Smooth muscle cell (in vitro differentiated cells): ENCODE results near the gene NTRK2. TPM values are rescaled to one million over a fixed set of nuclear protein-coding genes. Genes with fewer than 3 reads are reported as not detected.

Experiments used
- DNase-seq: peaks from one replicate; lab custom pipeline; 2025; ENCODE audit not compliant: unreplicated experiment; lab: John Stamatoyannopoulos, UW
- H2AFZ ChIP-seq: fragments of 200-600 bp; sonication (generic); 2 replicates; pipeline ENCODE4 v1.6.0; 2016; ENCODE audit warnings: antibody characterized with exemption, low read depth, mild to moderate bottlenecking
- H3F3A ChIP-seq: fragments of 200-600 bp; sonication (generic); 2 replicates; pipeline ENCODE4 v1.6.0; 2017; ENCODE audit warnings: antibody characterized with exemption, low read depth
- H3K27ac ChIP-seq: fragments of 200-600 bp; sonication (generic); 2 replicates; pipeline ENCODE4 v1.5.1; 2016; ENCODE audit warnings: low read depth, mild to moderate bottlenecking
- H3K27me3 ChIP-seq: fragments of 200-600 bp; sonication (generic); 2 replicates; pipeline ENCODE4 v1.6.1; 2016; ENCODE audit warnings: low read depth, mild to moderate bottlenecking
- H3K36me3 ChIP-seq: fragments of 200-600 bp; sonication (generic); 2 replicates; pipeline ENCODE4 v1.5.1; 2016; ENCODE audit warnings: low read depth
- H3K4me1 ChIP-seq: fragments of 200-600 bp; sonication (generic); 2 replicates; pipeline ENCODE4 v1.5.1; 2016; ENCODE audit warnings: low read depth
- H3K4me2 ChIP-seq: fragments of 200-600 bp; sonication (generic); 2 replicates; pipeline ENCODE4 v1.6.0; 2016; ENCODE audit warnings: mild to moderate bottlenecking
- H3K4me3 ChIP-seq: fragments of 200-600 bp; sonication (generic); 2 replicates; pipeline ENCODE4 v1.5.1; 2016; ENCODE audit warnings: mild to moderate bottlenecking
- H3K79me2 ChIP-seq: fragments of 200-600 bp; sonication (generic); 2 replicates; pipeline ENCODE4 v1.6.0; 2016; ENCODE audit warnings: low read depth, mild to moderate bottlenecking
- H3K9ac ChIP-seq: fragments of 200-600 bp; sonication (generic); 2 replicates; pipeline ENCODE4 v1.6.0; 2016; ENCODE audit warnings: low read depth
- H3K9me3 ChIP-seq: fragments of 200-600 bp; sonication (generic); replicated peaks from 2 replicates; pipeline ENCODE4 v1.5.1; 2016; ENCODE audit warnings: low read depth
- H4K20me1 ChIP-seq: fragments of 200-600 bp; sonication (generic); 2 replicates; pipeline ENCODE4 v1.6.0; 2016; ENCODE audit warnings: low read depth
- CTCF ChIP-seq: fragments of 200-600 bp; sonication (generic); IDR thresholded peaks from 2 replicates; pipeline ENCODE4 v1.5.1; 2017; ENCODE audit warnings: borderline replicate concordance, mild to moderate bottlenecking, antibody characterized with exemption; ENCODE audit not compliant: insufficient read depth, poor library complexity, severe bottlenecking
- WGBS: methylation state at CpG from one replicate; pipeline ENCODE4 v1.1.7; 2016; ENCODE audit warnings: low lambda C conversion rate; 5-methylcytosine and 5-hydroxymethylcytosine counted together
- polyA plus RNA-seq: library from polyadenylated mRNA; unstranded; fragments of >200 nt; fragmentation: Nextera tagmentation; extraction: Ambion mirVana; gene quantifications from 2 replicates; pipeline ENCODE4 v1.2.1, GENCODE V29; 2016
- total RNA-seq: library from RNA; depleted of rRNA; stranded (reverse); fragments of >200 nt; gene quantifications from 2 replicates; pipeline ENCODE4 v1.2.3, GENCODE V29; 2014

The NTRK2 gene
- total and polyA plus RNA-seq, 2 experiments from 2014 or later = 1.7 to 3.9 TPM

- DNase-seq = no peak
- WGBS = 84% methylated on average over 8 of the region's 8 CpGs
Observed at GRCh38 chr9:84823421-84824271, 154.1 kb downstream of the NTRK2 start.

GRCh38 chr9:84827216-84827765 is 157.8 kb downstream of the NTRK2 start:
- 90% methylated on average over 4 of the region's 4 CpGs for WGBS
- TF ChIP-seq CTCF = no peak
- no peak overlapping the region for H3K27ac ChIP-seq
- no peaks in the 10 kb centered on the region for H3F3A ChIP-seq
- H3K9ac ChIP-seq = no peak overlapping the region
- no peaks in the 10 kb centered on the region for H3K36me3 ChIP-seq
- H3K9me3 ChIP-seq = no peaks in the 10 kb centered on the region
- no peak overlapping the region for H3K4me3 ChIP-seq
- no peak overlapping the region for H2AFZ ChIP-seq
- no peak for DNase-seq
- no peak overlapping the region for H3K4me2 ChIP-seq
- H4K20me1 ChIP-seq = no peaks in the 10 kb centered on the region
- H3K27me3 ChIP-seq = peaks cover 91% of the 10 kb centered on the region
- H3K4me1 ChIP-seq = no peaks in the 10 kb centered on the region
- H3K79me2 ChIP-seq = no peaks in the 10 kb centered on the region

More at GRCh38 chr9:84823421-84824271, 154.1 kb downstream of the NTRK2 start:
- no peaks in the 10 kb centered on the region for H4K20me1 ChIP-seq
- H3K9me3 ChIP-seq = no peaks in the 10 kb centered on the region
- no peak overlapping the region for H3K27ac ChIP-seq
- no peak overlapping the region for H3K9ac ChIP-seq
- no peak overlapping the region for H3K4me2 ChIP-seq
- H3K36me3 ChIP-seq = no peaks in the 10 kb centered on the region
- peaks cover 7% of the 10 kb centered on the region for H3K4me1 ChIP-seq
- no peak overlapping the region for H2AFZ ChIP-seq
- peaks cover 87% of the 10 kb centered on the region for H3K27me3 ChIP-seq
- no peaks in the 10 kb centered on the region for H3F3A ChIP-seq
- no peak for TF ChIP-seq CTCF
- no peak overlapping the region for H3K4me3 ChIP-seq
- no peaks in the 10 kb centered on the region for H3K79me2 ChIP-seq

GRCh38 chr9:84828046-84828445 is 158.5 kb downstream of the NTRK2 start:
- no peak overlapping the region for H3K27ac ChIP-seq
- no peak overlapping the region for H3K4me3 ChIP-seq
- no peak overlapping the region for H3K9ac ChIP-seq
- TF ChIP-seq CTCF = no peak
- no peak for DNase-seq
- H4K20me1 ChIP-seq = no peaks in the 10 kb centered on the region
- WGBS = 96% methylated on average over 2 of the region's 2 CpGs
- no peaks in the 10 kb centered on the region for H3K4me1 ChIP-seq
- no peak overlapping the region for H2AFZ ChIP-seq
- H3F3A ChIP-seq = no peaks in the 10 kb centered on the region
- no peaks in the 10 kb centered on the region for H3K79me2 ChIP-seq
- no peak overlapping the region for H3K4me2 ChIP-seq
- no peaks in the 10 kb centered on the region for H3K9me3 ChIP-seq
- peaks cover 88% of the 10 kb centered on the region for H3K27me3 ChIP-seq
- no peaks in the 10 kb centered on the region for H3K36me3 ChIP-seq
